ENCODE data around the gene SREBF2. TPM values are rescaled to one million over a fixed set of nuclear protein-coding genes. Genes with fewer than 3 reads are reported as not detected.

The SREBF2 gene
- total RNA-seq, 3 donors from 2014 or later = 20.8 to 33.5 (median 32.1) TPM

- TF ChIP-seq POLR2AphosphoS5 (IDR thresholded peaks at IDR 0.05) (no peak), POLR2A (IDR thresholded peaks at IDR 0.05) (no peak)
- TF ChIP-seq, protein P1, sequence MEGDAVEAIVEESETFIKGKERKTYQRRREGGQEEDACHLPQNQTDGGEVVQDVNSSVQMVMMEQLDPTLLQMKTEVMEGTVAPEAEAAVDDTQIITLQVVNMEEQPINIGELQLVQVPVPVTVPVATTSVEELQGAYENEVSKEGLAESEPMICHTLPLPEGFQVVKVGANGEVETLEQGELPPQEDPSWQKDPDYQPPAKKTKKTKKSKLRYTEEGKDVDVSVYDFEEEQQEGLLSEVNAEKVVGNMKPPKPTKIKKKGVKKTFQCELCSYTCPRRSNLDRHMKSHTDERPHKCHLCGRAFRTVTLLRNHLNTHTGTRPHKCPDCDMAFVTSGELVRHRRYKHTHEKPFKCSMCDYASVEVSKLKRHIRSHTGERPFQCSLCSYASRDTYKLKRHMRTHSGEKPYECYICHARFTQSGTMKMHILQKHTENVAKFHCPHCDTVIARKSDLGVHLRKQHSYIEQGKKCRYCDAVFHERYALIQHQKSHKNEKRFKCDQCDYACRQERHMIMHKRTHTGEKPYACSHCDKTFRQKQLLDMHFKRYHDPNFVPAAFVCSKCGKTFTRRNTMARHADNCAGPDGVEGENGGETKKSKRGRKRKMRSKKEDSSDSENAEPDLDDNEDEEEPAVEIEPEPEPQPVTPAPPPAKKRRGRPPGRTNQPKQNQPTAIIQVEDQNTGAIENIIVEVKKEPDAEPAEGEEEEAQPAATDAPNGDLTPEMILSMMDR (IDR thresholded peaks at IDR 0.05) = no peak
- H3K27ac ChIP-seq = no peak overlapping the region
- H3K27me3 ChIP-seq = no peaks in the 10 kb centered on the region
- no peaks in the 10 kb centered on the region for H3K36me3 ChIP-seq
- H3K9me3 ChIP-seq = no peaks in the 10 kb centered on the region
- DNase-seq (ENCODE audit: low spot score in 2 of 2) = no peak
- H3K4me1 ChIP-seq = no peaks in the 10 kb centered on the region
- no peak overlapping the region for H3K4me3 ChIP-seq
- intact Hi-C loops (cut with DNase I; ENCODE audit: low total_unique reads) = no loop called here
These were observed 43.8 kb downstream of the SREBF2 start for GRCh38 chr22:41876675-41877074.

DNA sequence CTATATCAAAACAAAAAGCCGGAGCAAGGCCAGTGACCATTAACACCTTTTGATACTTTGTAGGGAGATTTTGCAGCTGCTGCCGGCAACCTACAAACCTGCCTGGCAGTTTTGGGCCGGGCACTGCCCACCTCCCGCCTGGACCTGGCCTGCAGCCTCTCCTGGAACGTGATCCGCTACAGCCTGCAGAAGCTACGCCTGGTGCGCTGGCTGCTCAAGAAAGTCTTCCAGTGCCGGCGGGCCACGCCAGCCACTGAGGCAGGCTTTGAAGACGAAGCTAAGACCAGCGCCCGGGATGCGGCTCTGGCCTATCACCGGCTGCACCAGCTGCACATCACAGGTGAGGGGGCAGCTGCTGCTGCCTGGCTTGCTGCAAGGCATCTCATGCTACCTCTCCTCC is 47.7 kb downstream of the SREBF2 start:
- H3K36me3 ChIP-seq = peaks cover 9% of the 10 kb centered on the region
- no peaks in the 10 kb centered on the region for H3K9me3 ChIP-seq
- no peaks in the 10 kb centered on the region for H3K27me3 ChIP-seq
- no peaks in the 10 kb centered on the region for H3K4me1 ChIP-seq
- intact Hi-C loops (cut with DNase I; ENCODE audit: low total_unique reads) = no loop called here
- no peak overlapping the region for H3K27ac ChIP-seq
- no peak overlapping the region for H3K4me3 ChIP-seq
- DNase-seq (ENCODE audit: low spot score in 2 of 2) = no peak
- no peak for TF ChIP-seq POLR2AphosphoS5 (IDR thresholded peaks at IDR 0.05)
- TF ChIP-seq, protein P1 (IDR thresholded peaks at IDR 0.05) = no peak
- no peak for TF ChIP-seq POLR2A (IDR thresholded peaks at IDR 0.05)

- no peak for DNase-seq (ENCODE audit: low spot score in 2 of 2)
- no peak overlapping the region for H3K4me3 ChIP-seq
- H3K9me3 ChIP-seq = no peaks in the 10 kb centered on the region
- H3K27me3 ChIP-seq = no peaks in the 10 kb centered on the region
- no peaks in the 10 kb centered on the region for H3K4me1 ChIP-seq
- intact Hi-C loops (cut with DNase I; ENCODE audit: low total_unique reads) = no loop called here
- H3K27ac ChIP-seq = no peak overlapping the region
- H3K36me3 ChIP-seq = peaks cover 9% of the 10 kb centered on the region
- TF ChIP-seq POLR2A (IDR thresholded peaks at IDR 0.05) = no peak
- TF ChIP-seq POLR2AphosphoS5 (IDR thresholded peaks at IDR 0.05) = no peak
- TF ChIP-seq, protein P1 (IDR thresholded peaks at IDR 0.05) = no peak
These were observed 50.5 kb downstream of the SREBF2 start for GRCh38 chr22:41883400-41883799.

DNA sequence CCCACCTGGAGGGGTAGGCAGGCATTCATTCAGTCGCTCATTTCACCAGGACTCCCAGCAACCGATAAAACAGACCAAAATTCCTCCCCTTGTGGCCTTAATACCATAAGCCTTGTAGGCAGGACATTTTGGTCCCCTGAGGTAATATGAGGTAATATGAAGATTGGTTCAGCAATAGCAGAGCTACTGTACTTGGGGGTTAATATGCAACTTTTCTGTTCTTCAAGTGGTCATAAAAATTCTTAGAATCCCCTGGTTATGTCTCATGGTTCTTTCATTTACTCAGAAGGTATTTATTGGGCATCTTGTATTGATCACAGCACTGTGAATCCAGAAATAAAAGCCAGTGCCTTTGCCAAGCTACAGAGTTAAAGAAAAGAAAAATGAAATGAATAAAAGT is 52.2 kb downstream of the SREBF2 start:
- Histone ChIP-seq H3K9me3 (no peaks in the 10 kb centered on the region), H3K27me3 (no peaks in the 10 kb centered on the region), H3K27ac (no peak overlapping the region), H3K4me3 (no peak overlapping the region), H3K36me3 (peaks cover 9% of the 10 kb centered on the region), H3K4me1 (no peaks in the 10 kb centered on the region)
- intact Hi-C loops (cut with DNase I; ENCODE audit: low total_unique reads) = no loop called here
- no peak for TF ChIP-seq POLR2A (IDR thresholded peaks at IDR 0.05)
- TF ChIP-seq, protein P1 (IDR thresholded peaks at IDR 0.05) = no peak
- no peak for TF ChIP-seq POLR2AphosphoS5 (IDR thresholded peaks at IDR 0.05)
- DNase-seq (ENCODE audit: low spot score in 2 of 2) = no peak

DNA sequence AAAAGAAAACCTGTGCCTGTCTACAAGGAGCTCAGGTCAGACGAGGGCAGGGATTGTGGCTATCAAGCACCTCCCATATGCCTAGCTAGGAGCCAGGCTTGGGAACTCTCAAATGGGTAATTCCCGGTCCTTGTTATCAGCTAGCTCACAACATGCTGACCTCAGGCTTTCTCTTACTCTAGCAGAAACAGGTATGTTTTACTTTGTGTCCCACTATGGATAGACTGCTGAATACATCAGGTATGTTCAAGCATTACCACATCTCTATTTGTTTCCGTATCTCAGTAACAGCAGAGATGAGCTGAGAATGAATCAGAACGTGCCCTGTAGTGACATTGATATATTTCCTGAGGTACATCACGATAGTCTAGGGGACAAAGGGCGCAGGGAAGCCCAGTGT is 52.6 kb downstream of the SREBF2 start:
- Histone ChIP-seq H3K4me3 (no peak overlapping the region), H3K36me3 (peaks cover 9% of the 10 kb centered on the region), H3K4me1 (no peaks in the 10 kb centered on the region), H3K27me3 (no peaks in the 10 kb centered on the region), H3K27ac (no peak overlapping the region), H3K9me3 (no peaks in the 10 kb centered on the region)
- intact Hi-C loops (cut with DNase I; ENCODE audit: low total_unique reads) = no loop called here
- DNase-seq (ENCODE audit: low spot score in 2 of 2) = no peak
- TF ChIP-seq, protein P1 (IDR thresholded peaks at IDR 0.05) = no peak
